ENCODE measurements around the gene TFCP2.

TFCP2 gene

DNA sequence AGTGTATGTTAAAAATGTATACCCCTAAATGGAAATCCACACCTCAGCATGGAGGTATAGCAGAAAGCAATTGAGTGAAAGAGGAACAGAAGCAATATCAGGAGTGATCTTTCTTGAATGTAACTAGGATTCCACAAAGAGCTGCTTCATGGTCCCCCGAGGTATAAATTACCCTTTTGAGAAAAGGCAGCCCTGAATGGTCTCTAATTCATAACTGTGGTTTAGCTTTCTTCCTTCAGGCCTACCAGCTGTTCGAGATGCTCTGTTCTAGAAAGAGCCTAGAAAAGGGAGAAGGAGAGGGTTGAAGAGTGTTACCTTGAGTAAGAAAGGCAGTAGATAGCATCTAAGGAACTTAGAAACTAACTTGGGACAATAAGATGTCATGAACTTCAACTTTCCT, 46.6 kb downstream of the TFCP2 start:
- Histone ChIP-seq H3K27me3 (ENCODE audit: control insufficient read depth in 3 of 3, insufficient read depth in 3 of 3, low read depth in 1 of 3, low read length in 3 of 3) (no peaks in the 10 kb centered on the region), H3K9me3 (replicated peaks in 1 of 2; ENCODE audit: control insufficient read depth in 2 of 2, insufficient read depth in 1 of 2, low read depth in 1 of 2, low read length in 2 of 2) (no peaks in the 10 kb centered on the region)
- WGBS, 2 donors (ENCODE audit: extremely low coverage in 2 of 2, insufficient read length in 2 of 2, insufficient replicate concordance in 1 of 2), result no CpG with 5 or more reads among the region's 2 CpGs

DNA sequence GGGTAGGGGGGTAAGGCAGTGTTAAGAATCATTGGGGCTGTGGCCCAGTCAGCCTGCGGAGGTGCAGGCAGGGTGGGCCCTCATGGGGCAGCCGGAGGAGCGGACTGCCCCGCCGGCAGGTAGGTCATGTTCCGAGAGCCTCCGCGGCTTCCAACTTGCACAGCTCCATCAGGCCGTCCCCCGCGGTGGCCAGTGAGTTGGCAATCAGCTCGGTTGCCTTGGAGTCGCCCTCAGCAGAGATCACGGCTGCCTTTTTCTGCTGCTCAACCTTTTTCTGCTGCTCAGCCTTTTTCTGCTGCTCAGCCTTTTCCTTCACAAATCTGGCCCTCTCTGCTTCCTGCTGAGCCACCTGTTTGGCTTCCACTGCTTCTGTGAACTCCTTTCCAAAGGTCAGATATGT, 48.4 kb downstream of the TFCP2 start:
- Histone ChIP-seq H2BK120ac (ENCODE audit: low read depth, low read length) (no peak overlapping the region), H2BK12ac (ENCODE audit: low read length) (no peak overlapping the region), H3K4me1 (ENCODE audit: control insufficient read depth in 2 of 2, insufficient read depth in 1 of 2, low read depth in 1 of 2, low read length in 2 of 2) (no peaks in the 10 kb centered on the region), H3K4ac (ENCODE audit: low read length) (no peak overlapping the region), H3K14ac (ENCODE audit: low read length) (no peak overlapping the region), H4K91ac (ENCODE audit: low read depth, low read length, poor library complexity) (no peak overlapping the region), H3K36me3 (replicated peaks in 1 of 2; ENCODE audit: control insufficient read depth in 2 of 2, insufficient read depth in 2 of 2, low read length in 2 of 2) (peaks cover 2 to 13% of the 10 kb centered on the region in 2 donors), H3K27me3 (ENCODE audit: control insufficient read depth in 3 of 3, insufficient read depth in 3 of 3, low read depth in 1 of 3, low read length in 3 of 3) (no peaks in the 10 kb centered on the region), H3K79me1 (ENCODE audit: low read depth, low read length) (no peaks in the 10 kb centered on the region), H2AFZ (ENCODE audit: low read length) (no peak overlapping the region), H3K18ac (ENCODE audit: low read length) (no peak overlapping the region), H3K9ac (ENCODE audit: low read depth, low read length, poor library complexity) (no peak overlapping the region), H4K8ac (ENCODE audit: low read depth, low read length) (no peak overlapping the region), H2BK5ac (ENCODE audit: low read length) (no peak overlapping the region), H3K23ac (ENCODE audit: low read depth, low read length, poor library complexity) (no peak overlapping the region), H3K9me3 (replicated peaks in 1 of 2; ENCODE audit: control insufficient read depth in 2 of 2, insufficient read depth in 1 of 2, low read depth in 1 of 2, low read length in 2 of 2) (no peaks in the 10 kb centered on the region), H3K4me2 (ENCODE audit: insufficient read depth, low read length, poor library complexity, severe bottlenecking) (no peak overlapping the region), H2BK15ac (ENCODE audit: low read length) (no peak overlapping the region), H3K4me3 (ENCODE audit: low read length in 2 of 2) (no peak overlapping the region), H3K27ac (replicated peaks; ENCODE audit: low read length) (no peak overlapping the region), H2AK5ac (ENCODE audit: low read depth, low read length) (no peak overlapping the region)
- WGBS, 2 donors (ENCODE audit: extremely low coverage in 2 of 2, insufficient read length in 2 of 2, insufficient replicate concordance in 1 of 2), result no CpG with 5 or more reads among the region's 14 CpGs
- no peak for DNase-seq (ENCODE audit: low spot score)

More for the DNA sequence above, 46.6 kb downstream of the TFCP2 start:
- Histone ChIP-seq H2AFZ (ENCODE audit: low read length) (no peak overlapping the region), H2BK15ac (ENCODE audit: low read length) (no peak overlapping the region), H3K9ac (ENCODE audit: low read depth, low read length, poor library complexity) (no peak overlapping the region), H4K8ac (ENCODE audit: low read depth, low read length) (no peak overlapping the region), H3K4me1 (ENCODE audit: control insufficient read depth in 2 of 2, insufficient read depth in 1 of 2, low read depth in 1 of 2, low read length in 2 of 2) (no peaks in the 10 kb centered on the region), H2AK5ac (ENCODE audit: low read depth, low read length) (no peak overlapping the region), H2BK12ac (ENCODE audit: low read length) (no peak overlapping the region), H4K91ac (ENCODE audit: low read depth, low read length, poor library complexity) (no peak overlapping the region), H3K18ac (ENCODE audit: low read length) (no peak overlapping the region), H2BK5ac (ENCODE audit: low read length) (no peak overlapping the region), H3K4me2 (ENCODE audit: insufficient read depth, low read length, poor library complexity, severe bottlenecking) (no peak overlapping the region), H3K79me1 (ENCODE audit: low read depth, low read length) (no peaks in the 10 kb centered on the region), H3K14ac (ENCODE audit: low read length) (no peak overlapping the region), H3K36me3 (replicated peaks in 1 of 2; ENCODE audit: control insufficient read depth in 2 of 2, insufficient read depth in 2 of 2, low read length in 2 of 2) (peaks cover 2 to 13% of the 10 kb centered on the region in 2 donors), H3K4me3 (ENCODE audit: low read length in 2 of 2) (no peak overlapping the region), H3K23ac (ENCODE audit: low read depth, low read length, poor library complexity) (no peak overlapping the region), H3K27ac (replicated peaks; ENCODE audit: low read length) (no peak overlapping the region), H2BK120ac (ENCODE audit: low read depth, low read length) (no peak overlapping the region), H3K4ac (ENCODE audit: low read length) (no peak overlapping the region)
- DNase-seq (ENCODE audit: low spot score), result no peak

DNA sequence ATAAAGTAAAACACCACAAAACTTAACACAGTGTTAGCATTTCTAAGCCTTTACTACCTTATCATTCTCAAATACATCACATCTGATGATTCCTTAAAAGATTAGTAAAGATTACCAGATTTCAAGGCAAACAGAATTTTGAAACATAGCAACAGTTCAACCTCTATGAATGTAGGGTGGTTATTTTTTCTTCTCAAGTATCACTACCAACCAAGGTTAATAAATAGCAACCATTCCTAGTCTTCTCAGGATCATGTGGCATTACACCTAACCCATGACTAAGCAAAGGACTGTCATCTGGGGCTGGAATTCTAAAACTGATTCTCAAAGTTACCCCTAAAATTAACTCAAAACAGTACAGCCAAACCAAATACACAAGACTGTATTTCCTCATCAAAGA, 50.1 kb downstream of the TFCP2 start:
- DNase-seq (ENCODE audit: low spot score), result no peak
- Histone ChIP-seq H3K9ac (ENCODE audit: low read depth, low read length, poor library complexity) (no peak overlapping the region), H2BK120ac (ENCODE audit: low read depth, low read length) (no peak overlapping the region), H3K27ac (replicated peaks; ENCODE audit: low read length) (no peak overlapping the region), H3K36me3 (replicated peaks in 1 of 2; ENCODE audit: control insufficient read depth in 2 of 2, insufficient read depth in 2 of 2, low read length in 2 of 2) (peaks cover 5 to 26% of the 10 kb centered on the region in 2 donors), H3K27me3 (ENCODE audit: control insufficient read depth in 3 of 3, insufficient read depth in 3 of 3, low read depth in 1 of 3, low read length in 3 of 3) (no peaks in the 10 kb centered on the region), H4K91ac (ENCODE audit: low read depth, low read length, poor library complexity) (no peak overlapping the region), H3K4me3 (ENCODE audit: low read length in 2 of 2) (no peak overlapping the region), H2BK15ac (ENCODE audit: low read length) (no peak overlapping the region), H3K14ac (ENCODE audit: low read length) (no peak overlapping the region), H2BK5ac (ENCODE audit: low read length) (no peak overlapping the region), H3K23ac (ENCODE audit: low read depth, low read length, poor library complexity) (no peak overlapping the region), H3K4ac (ENCODE audit: low read length) (no peak overlapping the region), H3K18ac (ENCODE audit: low read length) (no peak overlapping the region), H2BK12ac (ENCODE audit: low read length) (no peak overlapping the region), H3K4me1 (ENCODE audit: control insufficient read depth in 2 of 2, insufficient read depth in 1 of 2, low read depth in 1 of 2, low read length in 2 of 2) (no peaks in the 10 kb centered on the region), H3K4me2 (ENCODE audit: insufficient read depth, low read length, poor library complexity, severe bottlenecking) (no peak overlapping the region), H4K8ac (ENCODE audit: low read depth, low read length) (no peak overlapping the region), H2AFZ (ENCODE audit: low read length) (no peak overlapping the region), H3K79me1 (ENCODE audit: low read depth, low read length) (no peaks in the 10 kb centered on the region), H3K9me3 (replicated peaks in 1 of 2; ENCODE audit: control insufficient read depth in 2 of 2, insufficient read depth in 1 of 2, low read depth in 1 of 2, low read length in 2 of 2) (peaks cover 1 to 7% of the 10 kb centered on the region in 2 donors), H2AK5ac (ENCODE audit: low read depth, low read length) (no peak overlapping the region)

DNA sequence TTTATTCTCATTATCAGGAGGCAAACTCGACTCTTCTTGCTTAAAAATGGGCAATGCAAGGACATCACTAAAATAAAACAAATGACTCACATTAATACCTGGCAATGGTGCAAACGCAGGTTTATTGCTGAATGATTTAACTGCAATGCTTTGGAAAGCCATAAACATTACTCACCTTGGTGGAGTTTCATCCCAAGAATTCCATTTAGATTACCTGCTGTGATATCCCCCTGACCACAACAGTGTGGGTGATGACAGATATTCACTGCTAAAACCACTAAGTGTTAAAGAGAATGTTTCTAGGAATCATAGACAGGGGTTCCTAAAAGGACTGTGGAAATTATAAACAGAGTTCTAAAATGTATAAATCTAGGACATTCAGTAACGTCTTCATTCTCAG, 54.2 kb downstream of the TFCP2 start:
- WGBS, 2 donors (ENCODE audit: extremely low coverage in 2 of 2, insufficient read length in 2 of 2, insufficient replicate concordance in 1 of 2), result no CpG with 5 or more reads among the region's 3 CpGs
- DNase-seq (ENCODE audit: low spot score), result no peak
- Histone ChIP-seq H2BK5ac (ENCODE audit: low read length) (no peak overlapping the region), H2BK120ac (ENCODE audit: low read depth, low read length) (no peak overlapping the region), H3K27me3 (ENCODE audit: control insufficient read depth in 3 of 3, insufficient read depth in 3 of 3, low read depth in 1 of 3, low read length in 3 of 3) (no peaks in the 10 kb centered on the region), H3K18ac (ENCODE audit: low read length) (no peak overlapping the region), H2BK15ac (ENCODE audit: low read length) (no peak overlapping the region), H2AK5ac (ENCODE audit: low read depth, low read length) (no peak overlapping the region), H4K91ac (ENCODE audit: low read depth, low read length, poor library complexity) (no peak overlapping the region), H2AFZ (ENCODE audit: low read length) (no peak overlapping the region), H3K9me3 (replicated peaks in 1 of 2; ENCODE audit: control insufficient read depth in 2 of 2, insufficient read depth in 1 of 2, low read depth in 1 of 2, low read length in 2 of 2) (peaks cover 1 to 7% of the 10 kb centered on the region in 2 donors), H3K4ac (ENCODE audit: low read length) (no peak overlapping the region), H3K14ac (ENCODE audit: low read length) (no peak overlapping the region), H3K36me3 (replicated peaks in 1 of 2; ENCODE audit: control insufficient read depth in 2 of 2, insufficient read depth in 2 of 2, low read length in 2 of 2) (peaks cover 3 to 31% of the 10 kb centered on the region in 2 donors), H3K4me2 (ENCODE audit: insufficient read depth, low read length, poor library complexity, severe bottlenecking) (no peak overlapping the region), H3K4me3 (ENCODE audit: low read length in 2 of 2) (no peak overlapping the region), H3K4me1 (ENCODE audit: control insufficient read depth in 2 of 2, insufficient read depth in 1 of 2, low read depth in 1 of 2, low read length in 2 of 2) (no peaks in the 10 kb centered on the region), H3K79me1 (ENCODE audit: low read depth, low read length) (no peaks in the 10 kb centered on the region), H2BK12ac (ENCODE audit: low read length) (no peak overlapping the region), H4K8ac (ENCODE audit: low read depth, low read length) (no peak overlapping the region), H3K23ac (ENCODE audit: low read depth, low read length, poor library complexity) (no peak overlapping the region), H3K27ac (replicated peaks; ENCODE audit: low read length) (no peak overlapping the region), H3K9ac (ENCODE audit: low read depth, low read length, poor library complexity) (no peak overlapping the region)

Data from neuronal stem cell (in vitro differentiated cells).